Measurements from ENCODE around the gene CRY1. TPM values are rescaled to one million over a fixed set of nuclear protein-coding genes. Genes with fewer than 3 reads are reported as not detected.
A peak's percentile ranks its signal among the peaks of the same experiment; 100 is the strongest.

CRY1 gene
- polyA plus RNA-seq, 1 of the 3 experiments (the other 2 are of a cell fraction) = 4.9 TPM

GRCh38 chr12:106960443-106960842 lies 132.9 kb downstream of the CRY1 start:
- H2AFZ ChIP-seq (ENCODE audit: low read depth) = no peak overlapping the region
- H3K79me2 ChIP-seq (ENCODE audit: insufficient read depth) = peaks cover 93% of the 10 kb centered on the region
- no peaks in the 10 kb centered on the region for H3K9me3 ChIP-seq
- peaks cover 28 to 34% of the 10 kb centered on the region in 2 experiments for H3K36me3 ChIP-seq (replicated peaks in 1 of 2; ENCODE audit: control insufficient read depth in 1 of 2, insufficient read depth in 2 of 2, low read length in 1 of 2)
- CTCF ChIA-PET = interaction anchor here (0.8 to 1.6 kb wide), 2 partner anchors 17 to 131 kb away, joined by 3 to 6 read pairs; no protein-coding TSS in a partner anchor
- H3K4me2 ChIP-seq = no peak overlapping the region
- no peaks in the 10 kb centered on the region for H3K9me2 ChIP-seq
- H3K9ac ChIP-seq = no peak overlapping the region
- WGBS (ENCODE audit: low lambda C conversion rate) = 94% methylated on average over 3 of the region's 3 CpGs
- DNase-seq = no peak
- no peaks in the 10 kb centered on the region for H3K27me3 ChIP-seq (ENCODE audit: insufficient read depth)
- H3F3A ChIP-seq (replicated peaks; ENCODE audit: insufficient read depth) = no peaks in the 10 kb centered on the region
- H3K4me3 ChIP-seq (ENCODE audit: low read depth in 2 of 2, low read length in 1 of 2) = no peak overlapping the region
- H3K4me1 ChIP-seq (ENCODE audit: control insufficient read depth in 1 of 2, insufficient read depth in 2 of 2, low read depth in 1 of 2, low read length in 1 of 2) = peaks cover 5 to 6% of the 10 kb centered on the region in 2 experiments; a peak in 2 of 4 replicates
- no peak overlapping the region for H3K27ac ChIP-seq (ENCODE audit: low read depth in 2 of 2, low read length in 1 of 2)
- H4K20me1 ChIP-seq (ENCODE audit: insufficient read depth) = peaks cover 83% of the 10 kb centered on the region
- POLR2A ChIA-PET = interaction anchor here (0.8 kb wide), 1 partner anchor 26 kb away, joined by 4 read pairs; the partner anchor contains the start of gene MTERF2
- TF ChIP-seq USF1 (IDR thresholded peaks at IDR 0.05; ENCODE audit: borderline replicate concordance, low read depth) (no peak), ZBTB33 (IDR thresholded peaks at IDR 0.05; ENCODE audit: borderline replicate concordance, low read depth) (no peak), FOXM1 (IDR thresholded peaks at IDR 0.05; ENCODE audit: low read depth) (no peak), TCF12 (IDR thresholded peaks at IDR 0.05) (no peak)

GRCh38 chr12:106957583-106957982 lies 135.8 kb downstream of the CRY1 start:
- TF ChIP-seq, protein P1, sequence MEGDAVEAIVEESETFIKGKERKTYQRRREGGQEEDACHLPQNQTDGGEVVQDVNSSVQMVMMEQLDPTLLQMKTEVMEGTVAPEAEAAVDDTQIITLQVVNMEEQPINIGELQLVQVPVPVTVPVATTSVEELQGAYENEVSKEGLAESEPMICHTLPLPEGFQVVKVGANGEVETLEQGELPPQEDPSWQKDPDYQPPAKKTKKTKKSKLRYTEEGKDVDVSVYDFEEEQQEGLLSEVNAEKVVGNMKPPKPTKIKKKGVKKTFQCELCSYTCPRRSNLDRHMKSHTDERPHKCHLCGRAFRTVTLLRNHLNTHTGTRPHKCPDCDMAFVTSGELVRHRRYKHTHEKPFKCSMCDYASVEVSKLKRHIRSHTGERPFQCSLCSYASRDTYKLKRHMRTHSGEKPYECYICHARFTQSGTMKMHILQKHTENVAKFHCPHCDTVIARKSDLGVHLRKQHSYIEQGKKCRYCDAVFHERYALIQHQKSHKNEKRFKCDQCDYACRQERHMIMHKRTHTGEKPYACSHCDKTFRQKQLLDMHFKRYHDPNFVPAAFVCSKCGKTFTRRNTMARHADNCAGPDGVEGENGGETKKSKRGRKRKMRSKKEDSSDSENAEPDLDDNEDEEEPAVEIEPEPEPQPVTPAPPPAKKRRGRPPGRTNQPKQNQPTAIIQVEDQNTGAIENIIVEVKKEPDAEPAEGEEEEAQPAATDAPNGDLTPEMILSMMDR (IDR thresholded peaks at IDR 0.05) = no peak
- TF ChIP-seq FOXM1 (IDR thresholded peaks at IDR 0.05; ENCODE audit: low read depth) (no peak), POLR2AphosphoS5 (IDR thresholded peaks at IDR 0.05; ENCODE audit: low read depth, low read length) (no peak), CHD2 (IDR thresholded peaks at IDR 0.05; ENCODE audit: low read length, partially characterized antibody) (no peak), SMC3 (IDR thresholded peaks at IDR 0.05; ENCODE audit: low read depth, low read length) (no peak), EP300 (IDR thresholded peaks at IDR 0.05; ENCODE audit: borderline replicate concordance in 1 of 2, low read depth in 1 of 2, low read length in 1 of 2) (no peak), GABPA (IDR thresholded peaks at IDR 0.05; ENCODE audit: low read depth) (no peak), RFX5 (IDR thresholded peaks at IDR 0.05; ENCODE audit: low read length) (no peak), FOXJ3 (CRISPR knock-in tag; IDR thresholded peaks at IDR 0.05) (no peak), RXRA (IDR thresholded peaks at IDR 0.05; ENCODE audit: borderline replicate concordance, low read depth) (no peak), TAF1 (IDR thresholded peaks at IDR 0.05; ENCODE audit: borderline replicate concordance, low read depth, low read length) (no peak), USF2 (IDR thresholded peaks at IDR 0.05; ENCODE audit: borderline replicate concordance, low read depth, low read length) (no peak), JUND (IDR thresholded peaks at IDR 0.05) (no peak), USF1 (IDR thresholded peaks at IDR 0.05; ENCODE audit: borderline replicate concordance, low read depth) (no peak), NFIC (IDR thresholded peaks at IDR 0.05; ENCODE audit: borderline replicate concordance) (no peak), RCOR1 (IDR thresholded peaks at IDR 0.05; ENCODE audit: low read length) (no peak), NRF1 (IDR thresholded peaks at IDR 0.05; ENCODE audit: low read depth, low read length) (no peak), MXI1 (IDR thresholded peaks at IDR 0.05; ENCODE audit: low read depth, low read length) (no peak), YY1 (IDR thresholded peaks at IDR 0.05; ENCODE audit: low read depth) (no peak), FOSL2 (IDR thresholded peaks at IDR 0.05; ENCODE audit: borderline replicate concordance, low read depth) (no peak)
- H4K20me1 ChIP-seq (ENCODE audit: insufficient read depth) = peaks cover 56% of the 10 kb centered on the region
- no peaks in the 10 kb centered on the region for H3K9me2 ChIP-seq
- peak overlapping the region; percentile 99 for H3K9ac ChIP-seq
- ChIA-PET POLR2A (no interaction called here), CTCF (interaction anchor here (0.9 kb wide), 1 partner anchor 135 kb away, joined by 6 read pairs; no protein-coding TSS in a partner anchor)
- H2AFZ ChIP-seq (ENCODE audit: low read depth) = no peak overlapping the region
- H3K36me3 ChIP-seq (replicated peaks in 1 of 2; ENCODE audit: control insufficient read depth in 1 of 2, insufficient read depth in 2 of 2, low read length in 1 of 2) = peaks cover 5 to 13% of the 10 kb centered on the region in 2 experiments
- peak overlapping the region; percentile 14 to 92; a peak in 2 of 4 replicates for H3K27ac ChIP-seq (ENCODE audit: low read depth in 2 of 2, low read length in 1 of 2)
- H3K4me3 ChIP-seq (ENCODE audit: low read depth in 2 of 2, low read length in 1 of 2) = peak overlapping the region; percentile 66 to 97; a peak in 3 of 4 replicates
- H3K4me1 ChIP-seq (ENCODE audit: control insufficient read depth in 1 of 2, insufficient read depth in 2 of 2, low read depth in 1 of 2, low read length in 1 of 2) = peaks cover 9 to 15% of the 10 kb centered on the region in 2 experiments; a peak in 3 of 4 replicates
- 44% methylated on average over 1 of the region's 1 CpG for WGBS (ENCODE audit: low lambda C conversion rate)
- H3K27me3 ChIP-seq (ENCODE audit: insufficient read depth) = no peaks in the 10 kb centered on the region
- peak overlapping the region; percentile 90 for H3K4me2 ChIP-seq
- H3K9me3 ChIP-seq = no peaks in the 10 kb centered on the region
- DNase-seq = no peak
- peaks cover 6% of the 10 kb centered on the region for H3F3A ChIP-seq (replicated peaks; ENCODE audit: insufficient read depth)
- peaks cover 81% of the 10 kb centered on the region for H3K79me2 ChIP-seq (ENCODE audit: insufficient read depth)
